ENCODE data around the gene ATP6AP2.
A peak's percentile ranks its signal among the peaks of the same experiment; 100 is the strongest.

The ATP6AP2 gene

GRCh38 chrX:40644821-40645358 is 64.1 kb downstream of the ATP6AP2 start:
- no peak for DNase-seq (ENCODE audit: low spot score)

DNA sequence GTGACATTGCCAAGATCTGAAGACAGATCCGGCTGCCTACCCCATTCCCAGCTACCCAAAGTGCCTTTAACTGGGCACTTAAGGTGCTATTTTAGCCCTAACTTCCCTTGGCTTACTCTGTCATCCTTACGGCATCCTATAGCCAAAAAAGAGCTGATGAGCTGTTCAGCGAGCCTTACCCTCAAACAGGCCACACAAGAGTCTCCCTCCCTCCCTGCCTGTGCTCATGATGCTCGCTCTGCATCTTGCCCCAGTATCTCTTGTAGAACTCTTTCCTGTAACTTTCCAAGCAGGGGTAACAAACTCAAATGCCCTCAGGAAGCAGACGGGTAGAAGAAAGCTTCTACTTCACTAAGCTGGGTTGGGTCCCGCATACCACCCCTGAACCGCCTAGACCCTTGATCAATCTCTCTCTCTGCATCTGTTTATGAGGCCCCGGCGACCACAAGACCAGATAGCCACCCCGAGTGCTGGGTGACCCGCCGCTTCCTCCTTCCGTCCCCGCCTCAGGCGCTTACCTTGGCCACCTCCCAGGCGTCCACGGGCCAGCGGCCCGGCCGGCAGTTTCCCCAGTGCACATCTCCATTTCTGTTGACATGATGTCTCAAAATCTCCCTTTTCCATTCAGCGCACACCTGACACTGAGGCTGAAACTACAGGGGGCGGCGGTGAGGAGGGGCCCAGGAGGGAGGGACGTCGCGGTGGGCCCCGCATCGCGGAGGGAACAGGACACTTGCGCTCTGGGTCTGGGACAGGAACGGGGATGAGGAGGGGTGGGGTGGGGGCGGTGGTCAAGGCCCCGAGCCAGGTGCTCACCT is 65.9 kb downstream of the ATP6AP2 start:
- no peak for DNase-seq (ENCODE audit: low spot score)

- DNase-seq (ENCODE audit: low spot score) = peak; percentile 96
These were observed 66.8 kb downstream of the ATP6AP2 start, which contains the start of gene CXorf38 for GRCh38 chrX:40647307-40648197. Gene CXorf38 (minus strand): TSS chrX:40647561. CDS start chrX:40647520, 41 bp downstream.

- DNase-seq (ENCODE audit: low spot score) = peak; percentile 33
These were observed 71.0 kb downstream of the ATP6AP2 start for GRCh38 chrX:40651620-40652223.

GRCh38 chrX:40652664-40653063 is 71.9 kb downstream of the ATP6AP2 start:
- DNase-seq (ENCODE audit: low spot score) = no peak

DNA sequence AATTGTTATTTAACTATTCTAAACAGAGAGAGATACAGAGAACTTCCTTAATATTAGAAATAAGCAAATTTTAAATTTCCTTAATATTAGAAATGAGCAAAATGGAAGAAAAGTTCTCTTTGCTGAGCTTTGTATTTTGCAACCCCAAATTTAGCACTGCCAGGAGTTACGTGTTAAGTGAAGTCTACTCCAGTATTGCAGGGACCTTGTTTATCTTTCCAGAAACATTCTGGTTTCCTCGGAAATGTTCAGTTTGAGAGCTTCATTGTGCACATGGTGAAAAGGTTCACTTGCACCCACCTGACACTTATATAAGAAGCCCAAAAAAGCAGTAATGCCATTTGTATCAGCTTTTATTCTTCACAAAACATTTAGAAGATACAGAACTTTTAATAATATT is 72.8 kb downstream of the ATP6AP2 start:
- no peak for DNase-seq (ENCODE audit: low spot score)

Data from D341Med (cell line).